22Rv1 (cell line): ENCODE data around the gene PITPNM1.

Experiments used
- ZFX ChIP-seq: fragments of 450-650 bp; IDR thresholded peaks from 2 replicates; pipeline ENCODE4 v1.6.1; 2017; ENCODE audit warnings: antibody characterized with exemption, borderline replicate concordance
- TF ChIP-seq, protein P1 (sequence below): fragments of 450-650 bp; IDR thresholded peaks from 2 replicates; pipeline ENCODE4 v1.5.1; 2017; ENCODE audit warnings: mild to moderate bottlenecking

DNA sequence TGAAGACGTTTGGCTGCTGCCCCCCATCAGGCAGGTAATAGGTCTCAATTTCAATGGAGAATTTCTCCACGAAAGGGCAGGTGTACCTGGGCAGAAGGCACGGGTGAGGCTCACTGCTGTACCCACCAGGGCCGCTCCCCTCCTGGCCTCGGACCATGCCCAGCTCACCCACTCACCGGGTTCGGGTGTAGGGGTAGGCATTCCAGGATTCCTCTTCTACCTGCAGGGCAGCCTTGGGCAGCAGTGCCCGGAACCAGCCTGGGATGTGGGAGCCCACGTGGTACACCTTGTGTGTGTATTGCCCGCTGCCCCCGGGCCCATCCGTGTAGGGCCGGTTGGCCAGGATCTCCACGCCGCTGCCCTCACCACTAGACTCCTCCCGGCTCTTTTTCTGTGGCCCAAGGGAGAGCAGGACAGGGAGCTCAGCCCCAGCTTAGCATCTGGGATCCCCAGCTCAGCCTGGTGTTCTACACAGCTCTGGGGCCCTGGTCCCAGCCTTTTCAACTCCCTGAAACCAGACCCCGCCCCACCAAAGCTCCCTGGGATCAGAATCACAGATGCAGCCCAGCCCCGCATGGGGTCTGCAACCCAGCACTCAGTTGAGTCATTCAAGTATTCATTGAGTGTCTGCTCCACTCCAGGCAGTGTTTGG lies 2.7 kb downstream of the PITPNM1 start:
- TF ChIP-seq, protein P1, sequence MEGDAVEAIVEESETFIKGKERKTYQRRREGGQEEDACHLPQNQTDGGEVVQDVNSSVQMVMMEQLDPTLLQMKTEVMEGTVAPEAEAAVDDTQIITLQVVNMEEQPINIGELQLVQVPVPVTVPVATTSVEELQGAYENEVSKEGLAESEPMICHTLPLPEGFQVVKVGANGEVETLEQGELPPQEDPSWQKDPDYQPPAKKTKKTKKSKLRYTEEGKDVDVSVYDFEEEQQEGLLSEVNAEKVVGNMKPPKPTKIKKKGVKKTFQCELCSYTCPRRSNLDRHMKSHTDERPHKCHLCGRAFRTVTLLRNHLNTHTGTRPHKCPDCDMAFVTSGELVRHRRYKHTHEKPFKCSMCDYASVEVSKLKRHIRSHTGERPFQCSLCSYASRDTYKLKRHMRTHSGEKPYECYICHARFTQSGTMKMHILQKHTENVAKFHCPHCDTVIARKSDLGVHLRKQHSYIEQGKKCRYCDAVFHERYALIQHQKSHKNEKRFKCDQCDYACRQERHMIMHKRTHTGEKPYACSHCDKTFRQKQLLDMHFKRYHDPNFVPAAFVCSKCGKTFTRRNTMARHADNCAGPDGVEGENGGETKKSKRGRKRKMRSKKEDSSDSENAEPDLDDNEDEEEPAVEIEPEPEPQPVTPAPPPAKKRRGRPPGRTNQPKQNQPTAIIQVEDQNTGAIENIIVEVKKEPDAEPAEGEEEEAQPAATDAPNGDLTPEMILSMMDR, result no peak
- TF ChIP-seq ZFX, result no peak
